Upper lobe of left lung (tissue), 6 donors: ENCODE measurements around the gene OR1A1. TPM values are rescaled to one million over a fixed set of nuclear protein-coding genes. Genes with fewer than 3 reads are reported as not detected.
"Not testable (repeated sequence)": the region's sequence is repeated elsewhere in the genome, so short reads cannot be mapped to it uniquely, and the experiment has no call there.

ENCODE experiments used
- ATAC-seq, 2 donors: fragments of 200-7000 bp; cut with Tn5 transposase; one replicate each; pipeline ENCODE4 v1.9.1; 2022; ENCODE audit warnings: mild to moderate bottlenecking in 2 of 2, moderate library complexity in 2 of 2; ENCODE audit not compliant: low FRiP score in 2 of 2
- DNase-seq, 2 donors: peaks; one replicate each; pipeline ENCODE4 v3.0.0-alpha.2; 2019 to 2020
- H3K27ac ChIP-seq, 4 donors: fragments of 200-600 bp; sonication (generic); one replicate each; pipeline ENCODE4 v1.5.1; 2016 to 2019
- H3K27me3 ChIP-seq, 4 donors: fragments of 200-600 bp; sonication (generic); one replicate each; pipeline ENCODE4 v1.5.1; 2017 to 2019
- H3K36me3 ChIP-seq, 4 donors: fragments of 200-600 bp; sonication (generic); one replicate each; pipeline ENCODE4 v1.5.1; 2016 to 2019
- H3K4me1 ChIP-seq, 4 donors: fragments of 200-600 bp; sonication (generic); one replicate each; pipeline ENCODE4 v1.5.1; 2018 to 2019
- H3K4me3 ChIP-seq, 4 donors: fragments of 200-600 bp; sonication (generic); one replicate each; pipeline ENCODE4 v1.5.1; 2017 to 2019; ENCODE audit warnings: mild to moderate bottlenecking in 2 of 4, moderate library complexity in 1 of 4
- H3K9me3 ChIP-seq, 4 donors: fragments of 200-600 bp; sonication (generic); one replicate each; pipeline ENCODE4 v1.5.1; 2018 to 2019
- CTCF ChIP-seq, 6 experiments: fragments of 450-650 bp in 4 of 6; fragments of 200-600 bp in 2 of 6; sonication (generic) in 2 of 6; IDR thresholded peaks; one replicate each; pipeline ENCODE4 v1.5.1; 2016 to 2019; ENCODE audit warnings: antibody characterized with exemption in 6 of 6
- EP300 ChIP-seq, 4 donors: sonication (generic); formaldehyde crosslinking; IDR thresholded peaks; one replicate each; pipeline ENCODE4 v1.5.1; 2017; ENCODE audit warnings: antibody characterized with exemption in 4 of 4, control low read depth in 2 of 4
- POLR2A ChIP-seq, 4 donors: fragments of 450-650 bp; IDR thresholded peaks; one replicate each; pipeline ENCODE4 v1.5.1; 2016 to 2017; ENCODE audit warnings: antibody characterized with exemption in 4 of 4, mild to moderate bottlenecking in 2 of 4
- POLR2AphosphoS5 ChIP-seq, 2 donors: sonication (generic); formaldehyde crosslinking; IDR thresholded peaks; one replicate each; pipeline ENCODE4 v1.5.1; 2017; ENCODE audit warnings: antibody characterized with exemption in 2 of 2
- WGBS, 2 donors: methylation state at CpG; one replicate each; pipeline ENCODE4 v1.1.5; 2017 to 2018; 5-methylcytosine and 5-hydroxymethylcytosine counted together
- total RNA-seq, 6 donors: library from RNA; depleted of rRNA in 4 of 6; stranded (reverse); fragments of >200 nt in 4 of 6; gene quantifications; one replicate each; pipeline versions ENCODE4 v1.1.0 to v1.2.1, GENCODE V29; 2016 to 2021
- donor health status: DM: no; HTN: no; CAD: no; lungs with moderate emphysema.
- donor health status: DM: no; HTN: yes; CAD: no; lungs with severe emphysema.

Gene OR1A1
- total RNA-seq, 6 donors from 2014 or later, result not detected

- not testable (repeated sequence) for H3K9me3 ChIP-seq, ATAC-seq, H3K27me3 ChIP-seq, H3K27ac ChIP-seq, H3K36me3 ChIP-seq, H3K4me3 ChIP-seq, H3K4me1 ChIP-seq, DNase-seq
- WGBS, 2 donors, result 9 to 26% methylated on average over 1 of the region's 1 CpG
Observed at GRCh38 chr17:3244841-3245240, 37.4 kb downstream of the OR1A1 start.

GRCh38 chr17:3249013-3249412, 41.5 kb downstream of the OR1A1 start:
- not testable (repeated sequence) for H3K36me3 ChIP-seq, DNase-seq, H3K4me1 ChIP-seq, ATAC-seq, H3K27me3 ChIP-seq, H3K4me3 ChIP-seq, H3K9me3 ChIP-seq, H3K27ac ChIP-seq
- 80% methylated on average over 1 of the region's 2 CpGs; no CpG with 5 or more reads in 1 of the 2 donors for WGBS, 2 donors

- Histone ChIP-seq H3K27ac (no peak overlapping the region), H3K9me3 (no peaks in the 10 kb centered on the region), H3K4me1 (no peaks in the 10 kb centered on the region), H3K36me3 (no peaks in the 10 kb centered on the region), H3K27me3 (peaks cover 0 to 2% (median 0%) of the 10 kb centered on the region in 4 donors), H3K4me3 (no peak overlapping the region)
- ATAC-seq, result no peak
- DNase-seq, result no peak
- WGBS, 2 donors, result 88 to 89% methylated on average over 8 of the region's 8 CpGs
- TF ChIP-seq POLR2A (IDR thresholded peaks at IDR 0.05) (no peak), CTCF (IDR thresholded peaks at IDR 0.05) (no peak), EP300 (IDR thresholded peaks at IDR 0.05) (no peak)
Observed at GRCh38 chr17:3256575-3256974, 49.1 kb downstream of the OR1A1 start.

GRCh38 chr17:3260163-3260562, 52.7 kb downstream of the OR1A1 start:
- Histone ChIP-seq H3K9me3 (no peaks in the 10 kb centered on the region), H3K36me3 (no peaks in the 10 kb centered on the region), H3K4me1 (no peaks in the 10 kb centered on the region), H3K4me3 (no peak overlapping the region), H3K27ac (no peak overlapping the region), H3K27me3 (peaks cover 0 to 2% (median 0%) of the 10 kb centered on the region in 4 donors)
- ATAC-seq, result no peak
- 83 to 86% methylated on average over 1 of the region's 1 CpG for WGBS, 2 donors
- no peak for DNase-seq
- TF ChIP-seq EP300 (IDR thresholded peaks at IDR 0.05), result no peak
- no peak for TF ChIP-seq POLR2AphosphoS5 (IDR thresholded peaks at IDR 0.05)
- TF ChIP-seq CTCF (IDR thresholded peaks at IDR 0.05), result no peak
- TF ChIP-seq POLR2A (IDR thresholded peaks at IDR 0.05), result no peak

GRCh38 chr17:3260600-3260999, 53.1 kb downstream of the OR1A1 start:
- H3K9me3 ChIP-seq, result no peaks in the 10 kb centered on the region
- no peaks in the 10 kb centered on the region for H3K4me1 ChIP-seq
- TF ChIP-seq CTCF (IDR thresholded peaks at IDR 0.05) (no peak), EP300 (IDR thresholded peaks at IDR 0.05) (no peak), POLR2AphosphoS5 (IDR thresholded peaks at IDR 0.05) (no peak), POLR2A (IDR thresholded peaks at IDR 0.05) (no peak)
- no peak for DNase-seq
- no peaks in the 10 kb centered on the region for H3K36me3 ChIP-seq
- peak in 1 of 2 donors; percentile 53 for ATAC-seq
- peaks cover 0 to 2% (median 0%) of the 10 kb centered on the region in 4 donors for H3K27me3 ChIP-seq
- no peak overlapping the region for H3K4me3 ChIP-seq
- WGBS, 2 donors, result 74 to 77% methylated on average over 13 of the region's 13 CpGs
- H3K27ac ChIP-seq, result no peak overlapping the region

Other genes starting within 250 kb of the OR1A1 start
- not detected for gene OR1D5, start 144.1 kb upstream of the OR1A1 start, total RNA-seq
- not detected for gene OR1D2, start 103.2 kb upstream of the OR1A1 start, total RNA-seq
- gene OR1G1, start 80.1 kb upstream of the OR1A1 start, total RNA-seq, result not detected
- gene OR1A2, start 10.1 kb upstream of the OR1A1 start, total RNA-seq, result not detected
- not detected for gene OR3A1, start 90.7 kb downstream of the OR1A1 start, total RNA-seq
- under 1 TPM in 2 of 6 donors, not detected in 4; 0.24 to 0.46 TPM for gene OR3A2, start 178.6 kb downstream of the OR1A1 start, total RNA-seq
- not detected for gene OR1E1, start 190.7 kb downstream of the OR1A1 start, total RNA-seq
- gene OR3A3, start 203.7 kb downstream of the OR1A1 start, total RNA-seq, result not detected
- not detected for gene OR1E2, start 226.2 kb downstream of the OR1A1 start, total RNA-seq